GM19193 (cell line): ENCODE data around the gene NFIC.

Source experiments
- POLR2A ChIP-seq: IDR thresholded peaks from 4 replicates; pipeline ENCODE4 v1.6.1; 2011; ENCODE audit not compliant: insufficient read depth, insufficient read length; ENCODE audit errors: extremely low read depth

The NFIC gene

DNA sequence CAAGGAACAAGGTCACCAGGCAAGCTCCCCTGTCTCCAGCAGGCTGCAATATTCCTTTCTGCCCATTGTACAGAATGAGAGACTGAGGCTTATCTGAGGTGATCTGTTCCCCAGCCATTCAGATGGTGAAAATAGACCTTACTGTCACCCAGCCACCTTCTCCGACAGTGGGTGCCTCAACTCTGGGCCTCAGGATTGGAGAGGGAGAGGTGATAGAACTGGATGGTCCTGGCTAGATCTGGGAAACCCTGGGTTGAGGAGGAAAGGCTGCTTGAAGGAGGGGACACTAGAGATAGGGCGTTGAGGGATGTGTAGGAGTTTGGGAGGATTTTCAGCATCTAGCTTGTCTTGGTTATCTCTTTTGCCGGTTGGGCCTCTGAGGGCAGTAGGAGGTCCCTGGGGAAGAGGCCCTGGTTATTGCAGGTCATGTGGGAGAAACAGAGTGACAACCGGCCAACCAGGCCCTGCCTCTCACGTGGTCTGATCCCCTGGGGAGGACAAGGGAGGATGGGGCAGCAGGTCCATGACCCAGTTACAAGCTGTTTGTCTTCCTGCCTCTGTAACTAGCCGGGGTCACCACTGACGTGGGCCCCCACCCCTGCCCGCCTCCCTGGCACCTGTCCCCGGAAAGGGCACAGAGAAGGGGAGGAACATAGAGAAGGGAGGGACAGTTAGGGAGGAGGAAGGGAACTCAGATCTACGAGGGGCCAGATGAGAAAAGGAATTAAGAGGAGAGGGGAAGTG, 8.2 kb downstream of the NFIC start:
- TF ChIP-seq POLR2A = no peak

DNA sequence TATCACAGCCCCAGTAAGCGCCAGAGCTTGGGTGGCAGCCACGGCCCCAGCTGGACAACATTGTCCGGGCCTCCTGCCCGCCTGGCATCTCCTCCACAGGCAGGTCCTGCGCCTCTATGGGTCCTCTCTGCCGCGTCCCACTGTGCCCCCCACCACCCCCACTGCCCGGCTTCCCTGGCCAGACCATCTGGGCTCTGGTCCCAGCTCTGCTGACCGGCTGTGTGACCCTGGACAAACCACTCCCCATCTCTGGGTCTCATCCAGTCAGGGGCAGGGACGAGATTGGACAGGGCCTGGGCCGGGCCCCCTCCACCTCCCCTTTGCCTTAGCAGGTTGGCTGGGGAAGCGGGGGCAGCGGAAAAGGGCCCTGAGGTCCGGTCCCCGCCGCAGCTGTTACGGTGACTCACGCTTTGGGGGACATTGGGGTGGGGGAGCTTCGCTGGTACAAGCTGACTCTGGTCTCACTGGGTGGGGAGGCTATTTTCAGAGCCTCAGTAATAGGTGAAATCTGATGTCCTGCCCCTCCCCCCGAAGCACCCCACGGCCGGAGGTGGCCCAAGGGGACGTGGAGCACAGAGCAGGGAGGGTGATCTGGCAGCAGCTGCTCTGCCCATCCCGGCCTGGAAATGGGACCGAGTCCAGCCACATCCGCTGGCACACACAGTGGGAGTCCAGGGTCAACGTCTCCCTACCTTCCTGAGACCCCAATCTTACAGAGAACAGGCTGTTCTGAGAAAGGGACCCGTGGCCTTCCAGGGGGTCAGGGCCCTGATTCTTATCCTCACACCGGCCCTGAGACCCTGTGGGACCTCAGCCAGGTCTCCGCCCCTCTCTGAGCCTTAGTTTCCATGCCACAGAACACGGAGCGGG, 9.1 kb downstream of the NFIC start:
- TF ChIP-seq POLR2A = no peak

DNA sequence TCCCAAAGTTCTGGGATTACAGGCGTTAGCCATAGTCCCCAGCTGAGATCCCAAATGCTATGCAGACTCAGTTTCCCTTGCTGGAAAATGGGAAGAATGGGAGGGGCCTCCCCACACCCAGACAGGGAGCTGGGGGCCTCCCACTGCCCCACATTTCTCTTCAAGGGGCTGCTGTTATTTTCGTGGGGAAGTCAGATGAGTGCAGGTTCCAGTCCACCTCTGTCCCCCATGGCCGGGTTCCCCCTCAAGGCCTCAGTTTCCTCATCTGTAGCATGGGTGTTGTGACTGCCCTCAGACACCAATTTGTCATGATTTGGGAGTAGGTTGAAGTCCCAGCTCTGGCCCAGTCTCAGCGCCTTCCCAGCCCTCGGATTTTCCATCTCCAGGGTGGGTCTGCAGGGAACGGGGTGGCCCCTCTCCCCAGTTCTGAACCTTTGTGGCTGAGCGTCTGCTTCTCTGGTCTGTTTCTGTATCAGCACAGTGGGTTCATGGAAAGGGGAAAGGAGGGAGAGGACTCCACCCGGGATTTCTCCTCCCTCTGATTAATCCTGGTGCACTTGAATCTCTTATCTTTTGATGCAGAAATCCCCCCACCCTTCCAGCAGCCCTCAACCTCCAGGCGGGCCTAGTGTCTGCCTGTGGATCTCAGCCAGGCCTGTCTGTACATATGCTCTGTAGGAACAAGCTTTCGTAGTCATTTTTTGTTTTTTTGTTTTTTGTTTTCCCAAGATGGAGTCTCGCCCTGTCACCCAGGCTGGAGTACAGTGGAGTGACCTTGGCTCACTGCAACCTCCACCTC, 12.2 kb downstream of the NFIC start:
- no peak for TF ChIP-seq POLR2A

DNA sequence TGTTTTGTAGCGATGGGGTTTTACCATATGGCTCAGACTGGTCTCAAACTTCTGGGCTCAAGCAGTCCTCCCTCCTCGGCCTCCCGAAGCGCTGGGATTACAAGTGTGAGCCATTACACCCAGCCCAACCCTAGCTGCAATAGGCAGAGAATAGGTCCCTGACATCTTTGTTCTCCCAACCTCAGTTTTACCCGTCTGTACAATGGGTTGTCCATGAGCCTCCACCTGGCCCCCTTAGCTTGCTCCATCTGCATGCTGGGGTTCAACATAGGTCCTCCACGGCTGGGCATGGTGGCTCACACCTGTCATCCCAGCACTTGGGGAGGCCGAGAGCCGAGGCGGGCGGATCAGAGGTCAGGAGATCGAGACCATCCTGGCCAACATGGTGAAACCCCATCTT, 14.4 kb downstream of the NFIC start:
- TF ChIP-seq POLR2A = no peak

DNA sequence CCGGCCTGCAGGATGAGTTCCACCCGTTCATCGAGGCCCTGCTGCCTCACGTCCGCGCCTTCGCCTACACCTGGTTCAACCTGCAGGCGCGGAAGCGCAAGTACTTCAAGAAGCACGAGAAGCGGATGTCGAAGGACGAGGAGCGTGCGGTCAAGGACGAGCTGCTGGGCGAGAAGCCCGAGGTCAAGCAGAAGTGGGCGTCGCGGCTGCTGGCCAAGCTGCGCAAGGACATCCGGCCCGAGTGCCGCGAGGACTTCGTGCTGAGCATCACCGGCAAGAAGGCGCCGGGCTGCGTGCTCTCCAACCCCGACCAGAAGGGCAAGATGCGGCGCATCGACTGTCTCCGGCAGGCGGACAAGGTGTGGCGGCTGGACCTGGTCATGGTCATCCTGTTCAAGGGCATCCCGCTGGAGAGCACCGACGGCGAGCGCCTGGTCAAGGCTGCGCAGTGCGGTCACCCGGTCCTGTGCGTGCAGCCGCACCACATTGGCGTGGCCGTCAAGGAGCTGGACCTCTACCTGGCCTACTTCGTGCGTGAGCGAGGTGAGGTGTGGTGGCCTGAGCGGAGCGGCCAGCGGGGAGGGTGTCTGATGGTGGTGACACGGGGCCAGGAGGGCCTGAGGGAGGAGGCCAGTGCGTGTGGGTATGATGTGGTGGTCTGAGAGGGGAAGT, 15.5 kb downstream of the NFIC start:
- TF ChIP-seq POLR2A = no peak

DNA sequence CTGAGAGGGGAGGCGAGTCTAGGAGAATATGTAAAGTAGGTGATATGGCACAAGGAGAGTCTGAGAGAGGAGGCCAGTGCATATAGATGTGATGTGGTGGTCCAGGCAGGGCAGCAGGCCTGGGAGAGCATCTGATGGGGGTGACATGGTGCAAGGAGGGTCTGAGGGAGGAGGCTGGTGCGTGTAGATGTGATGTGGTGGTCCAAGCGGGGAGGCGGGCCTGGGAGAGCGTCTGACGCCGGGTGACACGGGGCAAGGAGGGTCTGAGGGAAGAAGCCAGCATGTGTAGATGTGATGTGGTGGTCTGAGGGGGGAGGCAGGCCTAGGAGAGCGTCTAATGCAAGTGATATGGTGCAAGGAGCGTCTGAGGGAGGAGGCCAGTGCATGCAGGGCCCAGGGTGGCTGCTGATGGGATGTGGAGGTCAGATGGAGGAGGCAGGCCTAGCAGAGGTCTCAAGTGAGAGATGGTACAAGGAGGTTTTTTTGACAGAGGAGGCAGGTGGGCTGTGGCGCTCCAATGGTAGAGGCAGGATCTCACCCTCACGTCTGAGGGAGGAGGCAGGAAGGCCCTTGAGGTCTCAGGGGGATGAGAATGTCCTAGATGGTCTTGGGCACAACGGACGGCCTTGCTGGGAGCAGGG, 16.2 kb downstream of the NFIC start:
- no peak for TF ChIP-seq POLR2A

DNA sequence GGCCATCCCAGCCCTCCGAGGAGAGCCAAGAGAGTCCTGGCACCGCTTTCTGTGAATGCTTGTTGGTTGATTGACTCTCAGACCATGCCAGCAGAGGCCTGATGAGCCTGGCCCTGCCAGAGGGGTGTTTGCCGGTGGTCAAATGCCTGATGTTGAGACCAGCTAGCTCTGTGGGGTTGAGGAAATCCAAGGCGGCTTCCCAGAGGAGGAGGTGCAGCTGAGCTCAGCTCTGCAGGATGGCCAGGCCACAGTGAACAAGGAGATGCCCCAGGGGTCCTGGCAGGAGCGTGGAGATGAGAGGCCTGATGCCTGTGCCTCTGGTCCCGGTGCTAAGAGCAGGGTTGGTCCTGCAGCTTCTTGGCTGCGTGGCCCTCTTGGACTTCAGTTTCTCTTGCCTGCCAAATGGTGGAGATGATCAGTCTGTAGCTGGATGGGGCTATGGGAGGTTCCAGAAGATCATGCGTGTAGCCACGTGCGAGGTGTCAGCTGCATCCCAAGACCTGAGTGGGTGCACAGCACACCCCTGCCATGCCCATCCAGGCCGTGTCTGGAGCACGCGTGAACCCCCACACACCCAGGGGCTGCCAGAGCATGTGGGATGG, 16.8 kb downstream of the NFIC start:
- TF ChIP-seq POLR2A = no peak

DNA sequence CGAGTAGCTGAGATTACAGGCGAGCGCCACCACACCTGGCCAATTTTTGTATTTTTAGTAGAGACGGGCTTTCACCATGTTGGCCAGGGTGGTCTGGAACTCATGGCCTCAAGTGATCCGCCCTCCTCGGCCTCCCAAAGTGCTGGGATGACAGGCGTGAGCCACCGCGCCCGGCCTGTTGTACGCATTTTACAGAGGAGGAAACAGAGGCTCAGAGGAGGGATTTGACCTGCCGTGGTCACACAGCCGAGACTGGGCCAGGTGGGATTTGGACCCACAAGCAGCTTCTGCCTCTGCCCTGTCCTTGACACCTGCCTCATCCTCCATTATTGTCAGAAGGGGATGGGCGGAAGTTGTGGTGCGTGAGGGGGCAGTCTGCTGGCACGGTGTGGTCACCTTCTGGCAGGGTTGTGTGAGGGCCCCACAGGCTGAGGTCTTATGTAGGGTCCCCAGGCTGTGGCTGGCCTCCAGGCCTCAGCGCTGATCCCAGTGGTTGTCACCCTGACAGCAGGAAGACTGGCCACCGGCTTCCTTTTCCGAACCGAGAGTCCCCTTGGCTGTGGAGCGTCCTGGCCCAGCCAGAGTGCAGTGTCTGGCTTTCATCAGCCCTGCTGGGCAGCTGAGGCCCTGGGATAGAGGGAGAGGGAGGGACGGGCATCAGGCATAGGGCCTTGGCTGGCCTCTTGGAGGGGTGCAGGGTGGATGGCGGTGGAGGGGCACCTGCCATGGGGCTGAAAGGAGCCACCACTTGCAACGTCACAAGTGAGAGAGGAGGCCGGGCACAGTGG, 20.3 kb downstream of the NFIC start:
- no peak for TF ChIP-seq POLR2A

DNA sequence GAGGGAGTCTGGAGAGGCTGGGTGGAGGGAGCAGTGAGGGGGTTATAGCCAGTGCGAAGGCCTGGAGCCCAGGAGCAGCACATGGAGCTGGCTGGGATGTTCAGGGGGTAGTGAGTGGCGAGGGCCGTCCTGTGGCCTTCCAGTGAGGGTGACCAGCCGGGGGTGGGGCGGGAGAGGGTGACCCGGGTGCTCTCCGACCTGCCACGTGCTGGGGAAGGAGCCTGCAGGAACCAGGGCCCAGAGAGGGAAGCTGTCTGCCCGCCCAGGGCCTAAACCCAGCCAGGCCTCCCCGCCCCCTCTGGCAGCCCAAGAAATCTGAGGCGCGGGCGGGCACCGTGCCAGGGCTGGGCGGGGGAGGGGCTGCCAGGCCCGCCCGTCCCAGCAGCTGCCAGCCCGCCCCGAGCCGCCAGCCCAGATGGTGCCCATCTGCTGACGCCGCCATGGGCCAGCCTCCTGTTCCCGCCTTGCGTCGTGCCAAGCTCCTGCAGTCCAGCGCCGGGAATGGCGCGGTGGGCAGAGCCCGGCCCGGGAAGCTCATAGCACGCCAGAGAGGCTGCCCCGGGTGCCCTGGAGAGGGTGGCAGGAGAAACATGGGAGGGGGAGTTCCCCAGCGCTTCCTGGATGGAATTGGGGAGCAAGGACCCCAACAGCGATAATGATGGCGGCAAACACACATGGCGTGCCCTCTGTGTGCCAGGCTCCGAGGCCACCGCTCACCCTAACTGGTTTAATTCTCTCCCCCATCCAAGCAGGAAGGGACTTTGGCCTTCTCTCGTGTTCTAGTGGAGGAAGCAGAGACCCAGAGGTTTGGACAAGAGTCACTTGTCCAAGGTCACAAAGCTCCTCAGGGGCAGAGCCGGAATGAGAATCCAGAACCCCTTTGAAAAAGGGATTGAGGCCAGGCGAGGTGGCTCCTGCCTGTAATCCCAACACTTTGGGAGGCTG, 21.5 kb downstream of the NFIC start:
- TF ChIP-seq POLR2A = no peak

DNA sequence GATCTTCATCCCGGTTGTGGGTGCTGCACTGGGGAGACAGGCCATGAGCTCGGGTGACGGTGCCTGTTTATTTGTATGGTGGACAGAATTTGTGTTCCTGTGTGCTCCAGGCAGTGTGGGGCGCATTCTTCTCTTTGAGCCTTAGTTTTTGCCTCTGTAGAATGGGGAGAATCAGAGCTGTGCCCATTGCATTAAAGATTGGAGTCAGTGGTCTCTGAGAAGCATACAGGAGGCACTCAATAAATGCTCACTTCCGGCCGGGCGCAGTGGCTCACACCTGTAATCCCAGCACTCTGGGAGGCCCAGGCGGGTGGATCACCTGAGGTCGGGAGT, 23.0 kb downstream of the NFIC start:
- no peak for TF ChIP-seq POLR2A

DNA sequence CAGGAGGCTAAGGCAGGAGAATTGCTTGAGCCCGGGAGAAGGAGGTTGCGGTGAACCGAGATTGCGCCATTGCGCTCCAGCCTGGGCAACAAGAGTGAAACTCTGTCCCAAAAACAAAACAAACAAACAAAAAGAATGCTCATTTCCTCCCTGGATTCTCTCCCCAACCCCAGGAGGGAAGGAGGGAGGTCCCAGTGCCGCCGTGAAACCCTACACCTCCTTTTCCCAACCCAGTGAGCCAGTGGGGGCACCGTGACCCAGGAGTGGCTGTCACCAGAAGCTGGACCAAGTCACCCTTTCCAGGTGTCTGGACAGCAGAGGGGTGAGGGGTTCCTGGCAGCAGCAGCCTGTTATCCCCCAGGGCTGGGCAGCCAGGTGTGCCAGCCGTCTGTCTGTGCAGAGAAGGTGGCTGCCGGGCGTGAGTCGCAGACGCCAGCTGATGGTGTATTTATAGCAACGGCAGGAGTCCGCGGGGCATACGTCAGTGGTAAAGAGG, 23.5 kb downstream of the NFIC start:
- TF ChIP-seq POLR2A = no peak

DNA sequence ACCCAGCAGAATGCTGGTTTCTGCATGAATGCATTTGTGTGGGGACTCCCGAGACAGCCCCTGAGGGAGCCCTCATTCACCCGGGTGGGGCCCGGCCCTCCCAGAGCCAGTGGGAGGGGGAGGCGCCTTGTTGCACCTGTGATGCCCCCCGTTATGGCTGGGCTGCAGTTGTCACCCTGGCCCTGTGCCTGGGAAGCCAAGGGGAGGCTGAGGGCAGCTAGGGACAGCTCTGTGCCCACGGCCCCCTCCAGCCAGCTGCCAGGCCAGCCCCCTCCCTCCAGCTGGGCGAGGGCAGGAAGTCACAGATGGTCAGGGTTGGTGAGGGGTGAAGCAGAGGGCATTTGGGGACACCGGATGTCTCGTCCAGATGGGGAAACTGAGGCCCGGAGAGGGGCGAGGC, 26.1 kb downstream of the NFIC start:
- no peak for TF ChIP-seq POLR2A
